WTC11 (cell line): ENCODE data around the gene ZNF135. TPM values are rescaled to one million over a fixed set of nuclear protein-coding genes. Genes with fewer than 3 reads are reported as not detected.
A peak's percentile ranks its signal among the peaks of the same experiment; 100 is the strongest.

Experiments
- ATAC-seq: fragments of 200-7000 bp; cut with Tn5 transposase; 2 replicates; pipeline ENCODE4 v1.10.0; 2021; ENCODE audit warnings: mild to moderate bottlenecking, moderate library complexity
- CTCF ChIA-PET: fragments of 300-600 bp; sonication (Branson Sonifier 250); formaldehyde crosslinking; loops from one replicate; lab custom pipeline; 2021; ENCODE audit warnings: antibody characterized with exemption; lab: Charles Lee
- POLR2A ChIA-PET: fragments of 350-600 bp; sonication (Branson Sonifier 250); formaldehyde crosslinking; loops from one replicate; lab custom pipeline; 2021; ENCODE audit warnings: antibody characterized with exemption; lab: Charles Lee
- DNase-seq: peaks from one replicate; pipeline ENCODE4 v3.0.0; 2021; ENCODE audit warnings: low spot score
- H3K27ac Mint-ChIP-seq: 2 replicates; pipeline ENCODE4 v1.8.0; 2021; ENCODE audit warnings: mixed read lengths
- H3K27me3 Mint-ChIP-seq: 2 replicates; pipeline ENCODE4 v1.8.0; 2021; ENCODE audit warnings: low read depth, mild to moderate bottlenecking, moderate library complexity, mixed read lengths
- H3K36me3 Mint-ChIP-seq: 2 replicates; pipeline ENCODE4 v1.8.0; 2021; ENCODE audit warnings: mixed read lengths
- H3K4me1 Mint-ChIP-seq: 2 replicates; pipeline ENCODE4 v1.8.0; 2022; ENCODE audit warnings: mixed read lengths
- H3K4me3 Mint-ChIP-seq: 2 replicates; pipeline ENCODE4 v1.8.0; 2021; ENCODE audit warnings: mild to moderate bottlenecking, moderate library complexity, mixed read lengths
- H3K9me3 Mint-ChIP-seq: 2 replicates; pipeline ENCODE4 v1.8.0; 2021; ENCODE audit warnings: mixed read lengths
- CREM ChIP-seq: sonication (generic); formaldehyde crosslinking; IDR thresholded peaks from 2 replicates; pipeline ENCODE4 v1.8.1; 2022; ENCODE audit warnings: mild to moderate bottlenecking, missing genetic modification reagents, moderate library complexity
- GABPB1 ChIP-seq: sonication (generic); formaldehyde crosslinking; IDR thresholded peaks from 2 replicates; pipeline ENCODE4 v1.8.1; 2023; ENCODE audit warnings: mild to moderate bottlenecking, missing genetic modification reagents
- NFE2L1 ChIP-seq: sonication (generic); formaldehyde crosslinking; IDR thresholded peaks from 2 replicates; pipeline ENCODE4 v1.8.1; 2023; ENCODE audit warnings: missing genetic modification reagents
- NFYB ChIP-seq: sonication (generic); formaldehyde crosslinking; conservative IDR thresholded peaks from 2 replicates; pipeline ENCODE4 v1.8.0; 2022; ENCODE audit warnings: low read depth, missing genetic modification reagents
- NR2C2 ChIP-seq: sonication (generic); formaldehyde crosslinking; IDR thresholded peaks from 2 replicates; pipeline ENCODE4 v1.8.0; 2022; ENCODE audit warnings: mild to moderate bottlenecking, missing genetic modification reagents
- NR3C1 ChIP-seq: sonication (generic); formaldehyde crosslinking; conservative IDR thresholded peaks from 2 replicates; pipeline ENCODE4 v1.8.1; 2023; ENCODE audit warnings: low read depth, mild to moderate bottlenecking, missing genetic modification reagents
- RELA ChIP-seq: sonication (generic); formaldehyde crosslinking; IDR thresholded peaks from 2 replicates; pipeline ENCODE4 v1.8.1; 2022; ENCODE audit warnings: missing genetic modification reagents, mild to moderate bottlenecking, borderline replicate concordance
- SOX15 ChIP-seq: fragments of 250-450 bp; sonication (Bioruptor Pico); IDR thresholded peaks from 2 replicates; pipeline ENCODE4 v1.9.0; 2021; ENCODE audit warnings: mild to moderate bottlenecking
- TCF7 ChIP-seq: sonication (generic); formaldehyde crosslinking; IDR thresholded peaks from 2 replicates; pipeline ENCODE4 v1.8.0; 2022; ENCODE audit warnings: mild to moderate bottlenecking, low read depth, missing genetic modification reagents, moderate library complexity
- total RNA-seq: library from RNA; stranded (reverse); gene quantifications from 3 replicates; pipeline ENCODE4 v1.2.3, GENCODE V29; 2021
- TF ChIP-seq, protein P1 (sequence below): sonication (generic); formaldehyde crosslinking; IDR thresholded peaks from 2 replicates; pipeline ENCODE4 v1.8.1; 2022; ENCODE audit warnings: low read depth, missing genetic modification reagents, borderline replicate concordance
- TF ChIP-seq, protein P2 (sequence below): fragments of 200-600 bp; IDR thresholded peaks from 2 replicates; pipeline ENCODE4 v1.8.0; 2022; ENCODE audit warnings: antibody characterized with exemption
- TF ChIP-seq, protein P3 (sequence below): sonication (generic); formaldehyde crosslinking; IDR thresholded peaks from 2 replicates; pipeline ENCODE4 v1.8.0; 2023; ENCODE audit warnings: missing genetic modification reagents, mild to moderate bottlenecking, borderline replicate concordance
- TF ChIP-seq, protein P4 (sequence below): sonication (generic); formaldehyde crosslinking; IDR thresholded peaks from 2 replicates; pipeline ENCODE4 v1.8.1; 2022; ENCODE audit warnings: missing genetic modification reagents, borderline replicate concordance
- TF ChIP-seq, protein P5 (sequence below): fragments of 250-450 bp; sonication (Bioruptor Pico); IDR thresholded peaks from 2 replicates; pipeline ENCODE4 v1.9.0; 2021; ENCODE audit warnings: mild to moderate bottlenecking
- TF ChIP-seq, protein P6 (sequence below): sonication (generic); formaldehyde crosslinking; IDR thresholded peaks from 2 replicates; pipeline ENCODE4 v1.8.1; 2023; ENCODE audit warnings: mild to moderate bottlenecking, missing genetic modification reagents, moderate library complexity
- TF ChIP-seq, protein P7 (sequence below): sonication (generic); formaldehyde crosslinking; IDR thresholded peaks from 2 replicates; pipeline ENCODE4 v1.8.0; 2023; ENCODE audit warnings: mild to moderate bottlenecking, missing genetic modification reagents

The ZNF135 gene
- total RNA-seq, 1 experiment from 2014 or later, result 5.6 TPM

DNA sequence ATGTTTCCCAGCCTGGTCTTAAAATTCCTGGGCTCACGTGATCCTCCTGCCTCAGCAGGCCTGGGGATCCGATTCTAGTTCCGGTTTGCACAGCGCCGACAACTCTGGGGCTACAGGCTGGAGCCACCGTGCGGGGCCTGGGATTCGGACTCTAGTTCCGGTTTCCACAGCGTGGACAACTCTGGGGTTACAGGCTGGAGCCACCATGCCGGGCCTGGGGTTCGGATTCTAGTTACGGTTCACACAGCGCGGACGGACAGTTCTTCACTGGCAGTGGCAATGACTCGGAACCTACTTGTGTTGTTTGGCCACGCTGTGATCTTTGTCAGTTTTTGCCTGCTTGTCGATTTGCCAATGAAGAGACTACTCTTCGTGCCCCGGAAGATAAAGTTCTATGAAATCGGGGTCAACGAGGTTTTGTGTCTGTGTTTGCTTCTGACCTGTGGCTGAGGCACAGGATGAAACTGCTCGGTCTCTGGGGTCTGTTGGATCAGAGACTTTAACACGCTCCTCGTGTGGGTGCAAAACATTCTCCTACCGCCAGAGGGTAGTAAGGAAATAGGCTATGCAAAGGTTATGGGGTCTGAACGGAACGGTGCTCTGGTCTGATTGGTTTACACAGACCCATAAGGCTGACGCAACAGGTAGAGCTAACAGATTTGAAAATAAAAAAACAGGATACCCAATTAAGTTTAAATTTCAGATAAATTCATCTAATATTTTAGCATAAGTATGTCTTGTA lies 37.4 kb upstream of the ZNF135 start:
- H3K9me3 Mint-ChIP-seq, result peaks cover 30% of the 10 kb centered on the region
- no peak overlapping the region; the same call in none of the 2 replicates for H3K27ac Mint-ChIP-seq
- ChIA-PET POLR2A (interaction anchor here (0.8 to 1.2 kb wide), 7 partner anchors 17 to 133 kb away, joined by 3 to 6 read pairs (median 4); partner anchors contain the start of genes ZNF135 and ZNF329), CTCF (interaction anchor here (0.5 to 3.3 kb wide), 29 partner anchors 9 to 497 kb away, joined by 3 to 31 read pairs (median 4); partner anchors contain the start of genes ZNF135, ZNF329, ZNF417 and ZNF584)
- DNase-seq, result peak; percentile 84
- H3K36me3 Mint-ChIP-seq, result no peaks in the 10 kb centered on the region; the same call in 1 of the 2 replicates
- peak; percentile 99 for ATAC-seq
- peaks cover 2% of the 10 kb centered on the region for H3K4me1 Mint-ChIP-seq
- H3K27me3 Mint-ChIP-seq, result peaks cover 28% of the 10 kb centered on the region
- no peak overlapping the region for H3K4me3 Mint-ChIP-seq
- TF ChIP-seq, protein P1, sequence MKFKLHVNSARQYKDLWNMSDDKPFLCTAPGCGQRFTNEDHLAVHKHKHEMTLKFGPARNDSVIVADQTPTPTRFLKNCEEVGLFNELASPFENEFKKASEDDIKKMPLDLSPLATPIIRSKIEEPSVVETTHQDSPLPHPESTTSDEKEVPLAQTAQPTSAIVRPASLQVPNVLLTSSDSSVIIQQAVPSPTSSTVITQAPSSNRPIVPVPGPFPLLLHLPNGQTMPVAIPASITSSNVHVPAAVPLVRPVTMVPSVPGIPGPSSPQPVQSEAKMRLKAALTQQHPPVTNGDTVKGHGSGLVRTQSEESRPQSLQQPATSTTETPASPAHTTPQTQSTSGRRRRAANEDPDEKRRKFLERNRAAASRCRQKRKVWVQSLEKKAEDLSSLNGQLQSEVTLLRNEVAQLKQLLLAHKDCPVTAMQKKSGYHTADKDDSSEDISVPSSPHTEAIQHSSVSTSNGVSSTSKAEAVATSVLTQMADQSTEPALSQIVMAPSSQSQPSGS (CRISPR knock-in tag), result no peak
- TF ChIP-seq GABPB1 (CRISPR knock-in tag) (peak; percentile 65), NFYB (CRISPR knock-in tag) (0 out of 2 replicates have a peak, but pooled peaks have one; percentile 12)
- TF ChIP-seq, protein P2, sequence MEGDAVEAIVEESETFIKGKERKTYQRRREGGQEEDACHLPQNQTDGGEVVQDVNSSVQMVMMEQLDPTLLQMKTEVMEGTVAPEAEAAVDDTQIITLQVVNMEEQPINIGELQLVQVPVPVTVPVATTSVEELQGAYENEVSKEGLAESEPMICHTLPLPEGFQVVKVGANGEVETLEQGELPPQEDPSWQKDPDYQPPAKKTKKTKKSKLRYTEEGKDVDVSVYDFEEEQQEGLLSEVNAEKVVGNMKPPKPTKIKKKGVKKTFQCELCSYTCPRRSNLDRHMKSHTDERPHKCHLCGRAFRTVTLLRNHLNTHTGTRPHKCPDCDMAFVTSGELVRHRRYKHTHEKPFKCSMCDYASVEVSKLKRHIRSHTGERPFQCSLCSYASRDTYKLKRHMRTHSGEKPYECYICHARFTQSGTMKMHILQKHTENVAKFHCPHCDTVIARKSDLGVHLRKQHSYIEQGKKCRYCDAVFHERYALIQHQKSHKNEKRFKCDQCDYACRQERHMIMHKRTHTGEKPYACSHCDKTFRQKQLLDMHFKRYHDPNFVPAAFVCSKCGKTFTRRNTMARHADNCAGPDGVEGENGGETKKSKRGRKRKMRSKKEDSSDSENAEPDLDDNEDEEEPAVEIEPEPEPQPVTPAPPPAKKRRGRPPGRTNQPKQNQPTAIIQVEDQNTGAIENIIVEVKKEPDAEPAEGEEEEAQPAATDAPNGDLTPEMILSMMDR, result peak; percentile 74

DNA sequence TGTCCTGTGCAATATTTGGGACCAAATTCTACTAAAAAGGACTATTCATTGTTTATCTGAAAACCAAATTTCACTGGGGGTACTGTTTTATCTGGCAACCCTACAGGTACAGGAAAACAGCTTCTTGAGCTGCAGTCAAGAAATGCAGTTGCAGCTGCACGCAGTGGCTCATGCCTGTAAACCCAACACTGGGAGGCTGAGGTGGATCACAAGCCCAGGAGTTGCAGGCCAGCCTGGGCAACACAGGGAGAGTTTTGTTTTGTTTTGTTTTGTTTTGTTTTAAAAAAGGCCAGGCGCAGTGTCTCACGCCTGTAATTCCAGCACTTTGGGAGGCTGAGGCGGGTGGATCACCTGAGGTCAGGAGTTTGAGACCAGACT lies 36.8 kb upstream of the ZNF135 start:
- TF ChIP-seq, protein P3, sequence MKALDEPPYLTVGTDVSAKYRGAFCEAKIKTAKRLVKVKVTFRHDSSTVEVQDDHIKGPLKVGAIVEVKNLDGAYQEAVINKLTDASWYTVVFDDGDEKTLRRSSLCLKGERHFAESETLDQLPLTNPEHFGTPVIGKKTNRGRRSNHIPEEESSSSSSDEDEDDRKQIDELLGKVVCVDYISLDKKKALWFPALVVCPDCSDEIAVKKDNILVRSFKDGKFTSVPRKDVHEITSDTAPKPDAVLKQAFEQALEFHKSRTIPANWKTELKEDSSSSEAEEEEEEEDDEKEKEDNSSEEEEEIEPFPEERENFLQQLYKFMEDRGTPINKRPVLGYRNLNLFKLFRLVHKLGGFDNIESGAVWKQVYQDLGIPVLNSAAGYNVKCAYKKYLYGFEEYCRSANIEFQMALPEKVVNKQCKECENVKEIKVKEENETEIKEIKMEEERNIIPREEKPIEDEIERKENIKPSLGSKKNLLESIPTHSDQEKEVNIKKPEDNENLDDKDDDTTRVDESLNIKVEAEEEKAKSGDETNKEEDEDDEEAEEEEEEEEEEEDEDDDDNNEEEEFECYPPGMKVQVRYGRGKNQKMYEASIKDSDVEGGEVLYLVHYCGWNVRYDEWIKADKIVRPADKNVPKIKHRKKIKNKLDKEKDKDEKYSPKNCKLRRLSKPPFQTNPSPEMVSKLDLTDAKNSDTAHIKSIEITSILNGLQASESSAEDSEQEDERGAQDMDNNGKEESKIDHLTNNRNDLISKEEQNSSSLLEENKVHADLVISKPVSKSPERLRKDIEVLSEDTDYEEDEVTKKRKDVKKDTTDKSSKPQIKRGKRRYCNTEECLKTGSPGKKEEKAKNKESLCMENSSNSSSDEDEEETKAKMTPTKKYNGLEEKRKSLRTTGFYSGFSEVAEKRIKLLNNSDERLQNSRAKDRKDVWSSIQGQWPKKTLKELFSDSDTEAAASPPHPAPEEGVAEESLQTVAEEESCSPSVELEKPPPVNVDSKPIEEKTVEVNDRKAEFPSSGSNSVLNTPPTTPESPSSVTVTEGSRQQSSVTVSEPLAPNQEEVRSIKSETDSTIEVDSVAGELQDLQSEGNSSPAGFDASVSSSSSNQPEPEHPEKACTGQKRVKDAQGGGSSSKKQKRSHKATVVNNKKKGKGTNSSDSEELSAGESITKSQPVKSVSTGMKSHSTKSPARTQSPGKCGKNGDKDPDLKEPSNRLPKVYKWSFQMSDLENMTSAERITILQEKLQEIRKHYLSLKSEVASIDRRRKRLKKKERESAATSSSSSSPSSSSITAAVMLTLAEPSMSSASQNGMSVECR, result no peak
- TF ChIP-seq NFE2L1 (no peak), TCF7 (CRISPR knock-in tag) (no peak), SOX15 (no peak), NR2C2 (CRISPR knock-in tag) (no peak), NR3C1 (CRISPR knock-in tag) (no peak), RELA (CRISPR knock-in tag) (no peak), CREM (no peak)
- TF ChIP-seq, protein P4, sequence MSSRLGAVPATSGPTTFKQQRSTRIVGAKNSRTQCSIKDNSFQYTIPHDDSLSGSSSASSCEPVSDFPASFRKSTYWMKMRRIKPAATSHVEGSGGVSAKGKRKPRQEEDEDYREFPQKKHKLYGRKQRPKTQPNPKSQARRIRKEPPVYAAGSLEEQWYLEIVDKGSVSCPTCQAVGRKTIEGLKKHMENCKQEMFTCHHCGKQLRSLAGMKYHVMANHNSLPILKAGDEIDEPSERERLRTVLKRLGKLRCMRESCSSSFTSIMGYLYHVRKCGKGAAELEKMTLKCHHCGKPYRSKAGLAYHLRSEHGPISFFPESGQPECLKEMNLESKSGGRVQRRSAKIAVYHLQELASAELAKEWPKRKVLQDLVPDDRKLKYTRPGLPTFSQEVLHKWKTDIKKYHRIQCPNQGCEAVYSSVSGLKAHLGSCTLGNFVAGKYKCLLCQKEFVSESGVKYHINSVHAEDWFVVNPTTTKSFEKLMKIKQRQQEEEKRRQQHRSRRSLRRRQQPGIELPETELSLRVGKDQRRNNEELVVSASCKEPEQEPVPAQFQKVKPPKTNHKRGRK (CRISPR knock-in tag), result no peak
- TF ChIP-seq, protein P5, sequence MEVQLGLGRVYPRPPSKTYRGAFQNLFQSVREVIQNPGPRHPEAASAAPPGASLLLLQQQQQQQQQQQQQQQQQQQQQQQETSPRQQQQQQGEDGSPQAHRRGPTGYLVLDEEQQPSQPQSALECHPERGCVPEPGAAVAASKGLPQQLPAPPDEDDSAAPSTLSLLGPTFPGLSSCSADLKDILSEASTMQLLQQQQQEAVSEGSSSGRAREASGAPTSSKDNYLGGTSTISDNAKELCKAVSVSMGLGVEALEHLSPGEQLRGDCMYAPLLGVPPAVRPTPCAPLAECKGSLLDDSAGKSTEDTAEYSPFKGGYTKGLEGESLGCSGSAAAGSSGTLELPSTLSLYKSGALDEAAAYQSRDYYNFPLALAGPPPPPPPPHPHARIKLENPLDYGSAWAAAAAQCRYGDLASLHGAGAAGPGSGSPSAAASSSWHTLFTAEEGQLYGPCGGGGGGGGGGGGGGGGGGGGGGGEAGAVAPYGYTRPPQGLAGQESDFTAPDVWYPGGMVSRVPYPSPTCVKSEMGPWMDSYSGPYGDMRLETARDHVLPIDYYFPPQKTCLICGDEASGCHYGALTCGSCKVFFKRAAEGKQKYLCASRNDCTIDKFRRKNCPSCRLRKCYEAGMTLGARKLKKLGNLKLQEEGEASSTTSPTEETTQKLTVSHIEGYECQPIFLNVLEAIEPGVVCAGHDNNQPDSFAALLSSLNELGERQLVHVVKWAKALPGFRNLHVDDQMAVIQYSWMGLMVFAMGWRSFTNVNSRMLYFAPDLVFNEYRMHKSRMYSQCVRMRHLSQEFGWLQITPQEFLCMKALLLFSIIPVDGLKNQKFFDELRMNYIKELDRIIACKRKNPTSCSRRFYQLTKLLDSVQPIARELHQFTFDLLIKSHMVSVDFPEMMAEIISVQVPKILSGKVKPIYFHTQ (CRISPR knock-in tag), result no peak
- TF ChIP-seq, protein P6, sequence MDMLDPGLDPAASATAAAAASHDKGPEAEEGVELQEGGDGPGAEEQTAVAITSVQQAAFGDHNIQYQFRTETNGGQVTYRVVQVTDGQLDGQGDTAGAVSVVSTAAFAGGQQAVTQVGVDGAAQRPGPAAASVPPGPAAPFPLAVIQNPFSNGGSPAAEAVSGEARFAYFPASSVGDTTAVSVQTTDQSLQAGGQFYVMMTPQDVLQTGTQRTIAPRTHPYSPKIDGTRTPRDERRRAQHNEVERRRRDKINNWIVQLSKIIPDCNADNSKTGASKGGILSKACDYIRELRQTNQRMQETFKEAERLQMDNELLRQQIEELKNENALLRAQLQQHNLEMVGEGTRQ (CRISPR knock-in tag), result no peak
- TF ChIP-seq, protein P7, sequence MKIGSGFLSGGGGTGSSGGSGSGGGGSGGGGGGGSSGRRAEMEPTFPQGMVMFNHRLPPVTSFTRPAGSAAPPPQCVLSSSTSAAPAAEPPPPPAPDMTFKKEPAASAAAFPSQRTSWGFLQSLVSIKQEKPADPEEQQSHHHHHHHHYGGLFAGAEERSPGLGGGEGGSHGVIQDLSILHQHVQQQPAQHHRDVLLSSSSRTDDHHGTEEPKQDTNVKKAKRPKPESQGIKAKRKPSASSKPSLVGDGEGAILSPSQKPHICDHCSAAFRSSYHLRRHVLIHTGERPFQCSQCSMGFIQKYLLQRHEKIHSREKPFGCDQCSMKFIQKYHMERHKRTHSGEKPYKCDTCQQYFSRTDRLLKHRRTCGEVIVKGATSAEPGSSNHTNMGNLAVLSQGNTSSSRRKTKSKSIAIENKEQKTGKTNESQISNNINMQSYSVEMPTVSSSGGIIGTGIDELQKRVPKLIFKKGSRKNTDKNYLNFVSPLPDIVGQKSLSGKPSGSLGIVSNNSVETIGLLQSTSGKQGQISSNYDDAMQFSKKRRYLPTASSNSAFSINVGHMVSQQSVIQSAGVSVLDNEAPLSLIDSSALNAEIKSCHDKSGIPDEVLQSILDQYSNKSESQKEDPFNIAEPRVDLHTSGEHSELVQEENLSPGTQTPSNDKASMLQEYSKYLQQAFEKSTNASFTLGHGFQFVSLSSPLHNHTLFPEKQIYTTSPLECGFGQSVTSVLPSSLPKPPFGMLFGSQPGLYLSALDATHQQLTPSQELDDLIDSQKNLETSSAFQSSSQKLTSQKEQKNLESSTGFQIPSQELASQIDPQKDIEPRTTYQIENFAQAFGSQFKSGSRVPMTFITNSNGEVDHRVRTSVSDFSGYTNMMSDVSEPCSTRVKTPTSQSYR (CRISPR knock-in tag), result no peak
- Mint-ChIP-seq H3K27ac (peak overlapping the region; percentile 90), H3K36me3 (no peaks in the 10 kb centered on the region; the same call in 1 of the 2 replicates), H3K9me3 (peaks cover 30% of the 10 kb centered on the region), H3K4me1 (peaks cover 2% of the 10 kb centered on the region), H3K4me3 (no peak overlapping the region), H3K27me3 (peaks cover 26% of the 10 kb centered on the region)
- DNase-seq (peak; percentile 16), ATAC-seq (peak; percentile 47)
- ChIA-PET POLR2A (interaction anchor here (0.6 to 1.2 kb wide), 9 partner anchors 16 to 132 kb away, joined by 3 to 6 read pairs (median 3); partner anchors contain the start of genes ZNF135 and ZNF329), CTCF (interaction anchor here (0.5 to 3.3 kb wide), 30 partner anchors 8 to 497 kb away, joined by 3 to 31 read pairs (median 4); partner anchors contain the start of genes ZNF135, ZNF329, ZNF417 and ZNF584)
